GM12878 (cell line): Measurements from ENCODE around the gene SLC19A1. TPM values are rescaled to one million over a fixed set of nuclear protein-coding genes. Genes with fewer than 3 reads are reported as not detected.

ENCODE experiments used
- ATAC-seq: fragments of 200-7000 bp; cut with Tn5 transposase; 3 replicates; pipeline ENCODE4 v1.9.1; 2020; ENCODE audit warnings: mild to moderate bottlenecking, moderate library complexity
- BruUV-seq: library from RNA; stranded (reverse); fragments of 400-500 nt; replicated peaks from 2 replicates; lab custom pipeline; 2021; lab: Mats Ljungman, UMichigan
- CTCF ChIA-PET: fragments of 300-600 bp; sonication (Branson Sonifier 250); formaldehyde crosslinking; extraction: SDS; loops from one replicate; lab custom pipeline; 2021; ENCODE audit warnings: inconsistent platforms; lab: Yijun Ruan, JAX
- POLR2A ChIA-PET: fragments of 350-600 bp; formaldehyde crosslinking; extraction: SDS; loops from one replicate; lab custom pipeline; 2021; ENCODE audit warnings: inconsistent platforms; lab: Charles Lee
- RAD21 ChIA-PET: fragments of 300-600 bp; sonication (Branson Sonifier 250); formaldehyde crosslinking; loops from one replicate; lab custom pipeline; 2023; ENCODE audit warnings: antibody characterized with exemption; ENCODE audit not compliant: unreplicated experiment; lab: Charles Lee
- SMC1A ChIA-PET: fragments of 300-600 bp; sonication (Branson Sonifier 250); formaldehyde crosslinking; loops from one replicate; lab custom pipeline; 2023; ENCODE audit not compliant: unreplicated experiment, uncharacterized antibody; lab: Charles Lee
- DNase-seq: peaks from one replicate; pipeline ENCODE4 v3.0.0-alpha.2; 2011; ENCODE audit warnings: low read depth, low spot score
- FAIRE-seq: peaks from 3 replicates; lab custom pipeline; 2011; peaks lifted over from hg19 to GRCh38; lab: Jason Lieb, UNC
- H2AFZ ChIP-seq: 2 replicates; pipeline ENCODE4 v1.6.0; 2011; ENCODE audit warnings: low read depth, low read length, control low read depth; ENCODE audit not compliant: control insufficient read depth
- H3K27ac ChIP-seq: 2 replicates; pipeline ENCODE4 v1.5.1; 2011; ENCODE audit warnings: control low read depth; ENCODE audit not compliant: control insufficient read depth, insufficient read depth
- H3K27me3 ChIP-seq, 2 experiments: replicated peaks in 1 of 2; 2 replicates each; pipeline versions ENCODE4 v1.6.0 to v1.6.1; 2011; ENCODE audit warnings: low read length in 1 of 2; ENCODE audit not compliant: control insufficient read depth in 2 of 2, insufficient read depth in 2 of 2
- H3K36me3 ChIP-seq, 2 experiments: 2 replicates each; pipeline ENCODE4 v1.5.1; 2011; ENCODE audit warnings: low read length in 1 of 2; ENCODE audit not compliant: control insufficient read depth in 2 of 2, insufficient read depth in 2 of 2
- H3K4me1 ChIP-seq: 2 replicates; pipeline ENCODE4 v1.6.1; 2011; ENCODE audit warnings: mild to moderate bottlenecking, low read length, moderate library complexity, mixed read lengths; ENCODE audit not compliant: control insufficient read depth, insufficient read depth
- H3K4me2 ChIP-seq: 2 replicates; pipeline ENCODE4 v1.6.0; 2011; ENCODE audit warnings: control low read depth; ENCODE audit not compliant: control insufficient read depth, insufficient read depth
- H3K4me3 ChIP-seq: fragments of 200-600 bp; sonication (generic); 2 replicates; pipeline ENCODE4 v1.5.1; 2016
- H3K79me2 ChIP-seq: 2 replicates; pipeline ENCODE4 v1.6.0; 2011; ENCODE audit warnings: low read length; ENCODE audit not compliant: control insufficient read depth, insufficient read depth
- H3K9ac ChIP-seq: 2 replicates; pipeline ENCODE4 v1.8.0; 2011; ENCODE audit warnings: low read length, control low read depth, mixed read lengths; ENCODE audit not compliant: control insufficient read depth, insufficient read depth
- H3K9me3 ChIP-seq: replicated peaks from 3 replicates; pipeline ENCODE4 v1.5.1; 2011; ENCODE audit warnings: mild to moderate bottlenecking, low read length; ENCODE audit not compliant: control insufficient read depth, insufficient read depth
- H4K20me1 ChIP-seq: 2 replicates; pipeline ENCODE4 v1.6.0; 2011; ENCODE audit not compliant: control insufficient read depth, insufficient read depth
- ASH2L ChIP-seq: fragments of 300-600, 200-600 bp; sonication (generic); IDR thresholded peaks from 2 replicates; pipeline ENCODE4 v1.6.1; 2017; ENCODE audit warnings: low read depth, mild to moderate bottlenecking, borderline replicate concordance
- CHD2 ChIP-seq: IDR thresholded peaks from 2 replicates; pipeline ENCODE4 v1.6.1; 2011; ENCODE audit warnings: low read depth, low read length, improper control_type of control experiment, borderline replicate concordance
- ETV6 ChIP-seq, 2 experiments: fragments of 450-650 bp in 1 of 2; IDR thresholded peaks in 1 of 2; conservative IDR thresholded peaks in 1 of 2; 2 replicates each; pipeline ENCODE4 v1.6.1; 2014; ENCODE audit warnings: antibody characterized with exemption in 1 of 2, borderline replicate concordance in 1 of 2, low read depth in 1 of 2, mild to moderate bottlenecking in 1 of 2, moderate library complexity in 1 of 2
- HCFC1 ChIP-seq: fragments of 150-350 bp; IDR thresholded peaks from 2 replicates; pipeline ENCODE4 v1.6.1; 2014; ENCODE audit warnings: low read length
- IKZF2 ChIP-seq, 2 experiments: fragments of 450-650 bp; IDR thresholded peaks; 2 replicates each; pipeline ENCODE4 v1.6.1; 2017; ENCODE audit warnings: mild to moderate bottlenecking in 2 of 2, moderate library complexity in 2 of 2
- IRF4 ChIP-seq: IDR thresholded peaks from 2 replicates; pipeline ENCODE4 v1.6.1; 2011; ENCODE audit warnings: low read depth, low read length
- MTA2 ChIP-seq: fragments of 450-650 bp; IDR thresholded peaks from 2 replicates; pipeline ENCODE4 v1.6.1; 2016; ENCODE audit warnings: low read depth, mild to moderate bottlenecking, moderate library complexity
- NFIC ChIP-seq: IDR thresholded peaks from 2 replicates; pipeline ENCODE4 v1.6.1; 2012; ENCODE audit warnings: low read depth, mild to moderate bottlenecking, inconsistent platforms, low read length, moderate library complexity
- RAD51 ChIP-seq: fragments of 450-650 bp; IDR thresholded peaks from 2 replicates; pipeline ENCODE4 v1.6.1; 2016; ENCODE audit warnings: moderate library complexity, mild to moderate bottlenecking, inconsistent platforms
- SIN3A ChIP-seq: IDR thresholded peaks from 2 replicates; pipeline ENCODE4 v1.6.1; 2012; ENCODE audit warnings: low read depth, low read length, improper control_type of control experiment
- SMC3 ChIP-seq: IDR thresholded peaks from 2 replicates; pipeline ENCODE4 v1.6.1; 2011; ENCODE audit warnings: low read length, improper control_type of control experiment, borderline replicate concordance
- SUZ12 ChIP-seq: fragments of 200-600 bp; sonication (generic); IDR thresholded peaks from one replicate; pipeline ENCODE4 v1.6.1; 2018; ENCODE audit warnings: antibody characterized with exemption, mild to moderate bottlenecking; ENCODE audit not compliant: unreplicated experiment
- ZNF274 ChIP-seq: IDR thresholded peaks from one replicate; pipeline ENCODE4 v1.8.0; 2011; ENCODE audit not compliant: insufficient read length, insufficient read depth
- ZNF384 ChIP-seq: IDR thresholded peaks from 2 replicates; pipeline ENCODE4 v1.6.1; 2012; ENCODE audit warnings: low read depth, mild to moderate bottlenecking, low read length, improper control_type of control experiment, borderline replicate concordance
- ZZZ3 ChIP-seq: IDR thresholded peaks from 2 replicates; pipeline ENCODE4 v1.6.1; 2011; ENCODE audit warnings: low read depth; ENCODE audit not compliant: control insufficient read depth, insufficient read length
- WGBS: methylation state at CpG from one replicate; pipeline ENCODE4 v1.1.6; 2016; ENCODE audit warnings: low lambda C conversion rate; ENCODE audit not compliant: insufficient replicate concordance, insufficient coverage; ENCODE audit errors: missing lambda C conversion rate; 5-methylcytosine and 5-hydroxymethylcytosine counted together
- in situ Hi-C: fragments of 300-500 bp; cut with MboI; formaldehyde crosslinking; loops from 9 replicates; pipeline ENCODE4 v1.14.3; 2018; ENCODE audit warnings: mixed read lengths
- intact Hi-C: fragments of 100-400 bp; cut with micrococcal nuclease; formaldehyde crosslinking; loops from one replicate; pipeline ENCODE4 v1.14.2; 2022; ENCODE audit not compliant: unreplicated experiment
- polyA plus RNA-seq, 11 experiments: library from polyadenylated mRNA; depleted of rRNA in 4 of 11; unstranded in 6 of 11; stranded (reverse) in 5 of 11; fragments of >200 nt; fragmentation: Nextera tagmentation in 4 of 11; fragmentation: Illumina TruSeq in 1 of 11; extraction: Ambion mirVana in 4 of 11; extraction: Trizol in 1 of 11; gene quantifications; 1 replicate in 1 of 11; 2 replicates in 10 of 11; pipeline versions ENCODE4 v1.2.1 to v1.2.3, GENCODE V29; 2011 to 2016; ENCODE audit warnings: inconsistent platforms in 2 of 11, missing spikeins in 2 of 11, low read depth in 1 of 11
- total RNA-seq, 4 experiments: library from RNA; depleted of rRNA in 3 of 4; stranded (reverse); fragments of >200 nt in 3 of 4; fragmentation: Illumina TruSeq in 1 of 4; extraction: Trizol in 1 of 4; gene quantifications; 2 replicates each; pipeline versions ENCODE4 v1.2.1 to v1.2.3, GENCODE V29; 2013 to 2021
- TF ChIP-seq, protein P1 (sequence below): fragments of 150-350 bp; IDR thresholded peaks from 2 replicates; pipeline ENCODE4 v1.6.1; 2014; ENCODE audit warnings: mild to moderate bottlenecking, low read depth, low read length
- TF ChIP-seq, protein P2 (sequence below): fragments of 450-650 bp; IDR thresholded peaks from 2 replicates; pipeline ENCODE4 v1.6.1; 2017; ENCODE audit warnings: mild to moderate bottlenecking

The SLC19A1 gene
- total and polyA plus RNA-seq, 10 of the 15 experiments (the other 5 are each of a cell fraction or from before 2014, with no cell fraction given): 0.42 to 49.7 (median 12.2) TPM

DNA sequence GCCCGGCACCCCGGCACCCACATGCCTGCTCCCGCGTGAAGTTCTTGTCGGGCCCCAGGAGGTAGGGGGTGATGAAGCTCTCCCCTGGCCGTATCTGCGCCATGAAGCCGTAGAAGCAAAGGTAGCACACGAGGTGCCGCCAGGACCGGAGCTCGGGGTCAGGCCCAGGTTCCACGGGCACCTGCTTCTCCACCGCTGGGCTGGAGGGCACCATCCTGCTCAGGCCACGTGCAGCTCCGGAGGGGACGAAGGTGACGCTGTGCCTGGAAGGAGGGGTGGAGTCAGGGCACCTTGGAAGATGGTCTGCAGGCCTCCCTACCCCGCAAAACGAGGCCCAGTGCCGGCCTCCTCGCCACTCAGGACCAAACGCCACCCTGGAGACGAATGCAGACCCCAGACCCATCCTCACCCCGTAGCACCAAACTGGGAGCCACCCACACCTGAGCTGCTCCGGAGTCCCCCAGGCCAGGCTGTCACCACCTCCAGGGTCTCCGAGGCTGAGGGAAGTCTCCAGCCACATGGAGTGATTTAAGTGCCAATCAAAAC is 4.4 kb downstream of the SLC19A1 start:
- CTCF ChIA-PET: no interaction called here
- no peaks in the 10 kb centered on the region for H3K4me1 ChIP-seq
- no peak for ATAC-seq
- peaks cover 0 to 21% of the 10 kb centered on the region in 2 experiments; a peak in 2 of 4 replicates for H3K36me3 ChIP-seq
- no peak overlapping the region for H3K9ac ChIP-seq
- no peaks in the 10 kb centered on the region for H3K27me3 ChIP-seq
- H3K9me3 ChIP-seq: no peaks in the 10 kb centered on the region
- POLR2A ChIA-PET: no interaction called here
- RAD21 ChIA-PET: no interaction called here
- no peak for FAIRE-seq
- H3K4me2 ChIP-seq: no peak overlapping the region
- SMC1A ChIA-PET: no interaction called here
- intact Hi-C loops (no loop called here), in situ Hi-C loops (no loop called here)
- H3K79me2 ChIP-seq: peaks cover 33% of the 10 kb centered on the region
- no peak overlapping the region for H2AFZ ChIP-seq
- no peaks in the 10 kb centered on the region for H4K20me1 ChIP-seq
- H3K27ac ChIP-seq: no peak overlapping the region
- 91% methylated on average over 22 of the region's 27 CpGs for WGBS
- no peak for DNase-seq
- no peak overlapping the region for H3K4me3 ChIP-seq
- no TSS peak for BruUV-seq
- TF ChIP-seq ETV6 (conservative IDR thresholded peaks at IDR 0.05 in 1 of 2, IDR thresholded peaks at IDR 0.05 in 1 of 2; ENCODE audit: borderline replicate concordance in 1 of 2, low read depth in 1 of 2) (no peak), ZZZ3 (no peak), SMC3 (no peak), HCFC1 (no peak), MTA2 (no peak), NFIC (no peak), CHD2 (no peak), ZNF274 (no peak), IKZF2 (IDR thresholded peaks at IDR 0.05) (no peak), ZNF384 (no peak), RAD51 (no peak), ASH2L (no peak), SIN3A (no peak), SUZ12 (no peak), IRF4 (no peak)
- TF ChIP-seq, protein P1, sequence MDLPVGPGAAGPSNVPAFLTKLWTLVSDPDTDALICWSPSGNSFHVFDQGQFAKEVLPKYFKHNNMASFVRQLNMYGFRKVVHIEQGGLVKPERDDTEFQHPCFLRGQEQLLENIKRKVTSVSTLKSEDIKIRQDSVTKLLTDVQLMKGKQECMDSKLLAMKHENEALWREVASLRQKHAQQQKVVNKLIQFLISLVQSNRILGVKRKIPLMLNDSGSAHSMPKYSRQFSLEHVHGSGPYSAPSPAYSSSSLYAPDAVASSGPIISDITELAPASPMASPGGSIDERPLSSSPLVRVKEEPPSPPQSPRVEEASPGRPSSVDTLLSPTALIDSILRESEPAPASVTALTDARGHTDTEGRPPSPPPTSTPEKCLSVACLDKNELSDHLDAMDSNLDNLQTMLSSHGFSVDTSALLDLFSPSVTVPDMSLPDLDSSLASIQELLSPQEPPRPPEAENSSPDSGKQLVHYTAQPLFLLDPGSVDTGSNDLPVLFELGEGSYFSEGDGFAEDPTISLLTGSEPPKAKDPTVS: no peak
- TF ChIP-seq, protein P2, sequence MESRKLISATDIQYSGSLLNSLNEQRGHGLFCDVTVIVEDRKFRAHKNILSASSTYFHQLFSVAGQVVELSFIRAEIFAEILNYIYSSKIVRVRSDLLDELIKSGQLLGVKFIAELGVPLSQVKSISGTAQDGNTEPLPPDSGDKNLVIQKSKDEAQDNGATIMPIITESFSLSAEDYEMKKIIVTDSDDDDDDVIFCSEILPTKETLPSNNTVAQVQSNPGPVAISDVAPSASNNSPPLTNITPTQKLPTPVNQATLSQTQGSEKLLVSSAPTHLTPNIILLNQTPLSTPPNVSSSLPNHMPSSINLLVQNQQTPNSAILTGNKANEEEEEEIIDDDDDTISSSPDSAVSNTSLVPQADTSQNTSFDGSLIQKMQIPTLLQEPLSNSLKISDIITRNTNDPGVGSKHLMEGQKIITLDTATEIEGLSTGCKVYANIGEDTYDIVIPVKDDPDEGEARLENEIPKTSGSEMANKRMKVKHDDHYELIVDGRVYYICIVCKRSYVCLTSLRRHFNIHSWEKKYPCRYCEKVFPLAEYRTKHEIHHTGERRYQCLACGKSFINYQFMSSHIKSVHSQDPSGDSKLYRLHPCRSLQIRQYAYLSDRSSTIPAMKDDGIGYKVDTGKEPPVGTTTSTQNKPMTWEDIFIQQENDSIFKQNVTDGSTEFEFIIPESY: no peak
